IMR-90 (cell line): ENCODE data around the gene TMEM62. TPM values are rescaled to one million over a fixed set of nuclear protein-coding genes. Genes with fewer than 3 reads are reported as not detected.
A peak's percentile ranks its signal among the peaks of the same experiment; 100 is the strongest.

Experiments used
- ATAC-seq: fragments of 200-7000 bp; cut with Tn5 transposase; 2 replicates; pipeline ENCODE4 v1.9.1; 2020; ENCODE audit warnings: low read depth, mild to moderate bottlenecking, moderate library complexity
- BruUV-seq: library from RNA; stranded (reverse); fragments of 400-500 nt; replicated peaks from 2 replicates; lab custom pipeline; 2021; lab: Mats Ljungman, UMichigan
- CTCF ChIA-PET: fragments of 300-600 bp; formaldehyde crosslinking; extraction: SDS; loops from one replicate; lab custom pipeline; 2021; ENCODE audit warnings: antibody characterized with exemption; lab: Yijun Ruan, JAX
- POLR2A ChIA-PET: fragments of 300-600 bp; sonication (Branson Sonifier 250); formaldehyde crosslinking; loops from one replicate; lab custom pipeline; 2022; ENCODE audit warnings: antibody characterized with exemption; ENCODE audit not compliant: unreplicated experiment; lab: Charles Lee
- DNase-seq: peaks from one replicate; pipeline ENCODE4 v3.0.0; 2013
- H2AFZ ChIP-seq: replicated peaks from 2 replicates; pipeline ENCODE3; 2013; ENCODE audit warnings: low read length, mild to moderate bottlenecking; ENCODE audit not compliant: poor library complexity
- H2AK5ac ChIP-seq: 2 replicates; pipeline ENCODE4 v1.6.1; 2013; ENCODE audit warnings: low read depth, low read length, inconsistent platforms
- H2AK9ac ChIP-seq: replicated peaks from 2 replicates; pipeline ENCODE3; 2013; ENCODE audit warnings: mild to moderate bottlenecking, low read depth, low read length, moderate library complexity; ENCODE audit not compliant: poor library complexity
- H2BK120ac ChIP-seq: 2 replicates; pipeline ENCODE4 v1.6.1; 2013; ENCODE audit warnings: low read depth, low read length, inconsistent platforms
- H2BK15ac ChIP-seq: 3 replicates; pipeline ENCODE4 v1.6.1; 2013; ENCODE audit warnings: low read depth, low read length, inconsistent platforms
- H2BK20ac ChIP-seq: 2 replicates; pipeline ENCODE4 v1.6.1; 2013; ENCODE audit warnings: low read depth, mild to moderate bottlenecking, inconsistent platforms, low read length, moderate library complexity
- H2BK5ac ChIP-seq: 2 replicates; pipeline ENCODE4 v1.6.1; 2013; ENCODE audit warnings: mild to moderate bottlenecking, low read depth, low read length, inconsistent platforms; ENCODE audit not compliant: poor library complexity, severe bottlenecking
- H3K14ac ChIP-seq: replicated peaks from 2 replicates; pipeline ENCODE4 v1.6.1; 2013; ENCODE audit warnings: low read depth, low read length, inconsistent platforms
- H3K18ac ChIP-seq: 2 replicates; pipeline ENCODE4 v1.6.1; 2013; ENCODE audit warnings: low read depth, low read length, control low read depth
- H3K23ac ChIP-seq: 2 replicates; pipeline ENCODE4 v1.6.1; 2013; ENCODE audit warnings: low read depth, low read length, inconsistent platforms
- H3K27ac ChIP-seq: 2 replicates; pipeline ENCODE4 v1.5.1; 2013; ENCODE audit warnings: mild to moderate bottlenecking, control low read depth, low read length; ENCODE audit not compliant: insufficient read depth
- H3K27me3 ChIP-seq: 2 replicates; pipeline ENCODE4 v1.6.1; 2013; ENCODE audit warnings: low read length; ENCODE audit not compliant: control insufficient read depth, insufficient read depth
- H3K36me3 ChIP-seq: 2 replicates; pipeline ENCODE4 v1.6.1; 2013; ENCODE audit warnings: low read length, mixed read lengths; ENCODE audit not compliant: control insufficient read depth, insufficient read depth
- H3K4ac ChIP-seq: 2 replicates; pipeline ENCODE4 v1.6.1; 2013; ENCODE audit warnings: low read depth, low read length, inconsistent platforms
- H3K4me1 ChIP-seq: 2 replicates; pipeline ENCODE4 v1.6.1; 2013; ENCODE audit warnings: low read length, mixed read lengths; ENCODE audit not compliant: control insufficient read depth, insufficient read depth
- H3K4me2 ChIP-seq: 2 replicates; pipeline ENCODE4 v1.6.1; 2013; ENCODE audit warnings: low read depth, mild to moderate bottlenecking, control low read depth, low read length, moderate library complexity
- H3K4me3 ChIP-seq: 2 replicates; pipeline ENCODE4 v1.5.1; 2013; ENCODE audit warnings: low read depth, mild to moderate bottlenecking, control low read depth, low read length, moderate library complexity; ENCODE audit not compliant: insufficient read depth
- H3K56ac ChIP-seq: 2 replicates; pipeline ENCODE4 v1.6.1; 2013; ENCODE audit warnings: low read length, inconsistent platforms; ENCODE audit not compliant: insufficient read depth; ENCODE audit errors: extremely low read depth
- H3K79me1 ChIP-seq, 2 experiments: 2 replicates each; pipeline ENCODE4 v1.6.1; 2013; ENCODE audit warnings: low read length in 2 of 2, inconsistent platforms in 1 of 2, low read depth in 1 of 2
- H3K9ac ChIP-seq: 2 replicates; pipeline ENCODE4 v1.6.1; 2013; ENCODE audit warnings: low read depth, low read length, control low read depth
- H3K9me1 ChIP-seq: 2 replicates; pipeline ENCODE4 v1.6.1; 2013; ENCODE audit warnings: low read length, inconsistent platforms; ENCODE audit not compliant: insufficient read depth
- H3K9me3 ChIP-seq: 2 replicates; pipeline ENCODE4 v1.6.1; 2013; ENCODE audit warnings: low read length; ENCODE audit not compliant: control insufficient read depth, insufficient read depth
- H4K20me1 ChIP-seq: 2 replicates; pipeline ENCODE4 v1.6.1; 2013; ENCODE audit warnings: low read length, inconsistent platforms; ENCODE audit not compliant: insufficient read depth
- H4K5ac ChIP-seq: 2 replicates; pipeline ENCODE4 v1.6.1; 2013; ENCODE audit warnings: mild to moderate bottlenecking, low read depth, low read length, control low read depth
- H4K8ac ChIP-seq, 2 experiments: 2 replicates each; pipeline ENCODE4 v1.6.1; 2013; ENCODE audit warnings: low read depth in 2 of 2, low read length in 2 of 2, control low read depth in 1 of 2, inconsistent platforms in 1 of 2
- H4K91ac ChIP-seq: 2 replicates; pipeline ENCODE4 v1.6.1; 2013; ENCODE audit warnings: low read depth, low read length, inconsistent platforms; ENCODE audit not compliant: insufficient read depth
- CEBPB ChIP-seq: IDR thresholded peaks from 2 replicates; pipeline ENCODE4 v1.6.1; 2012; ENCODE audit warnings: low read depth, low read length, improper control_type of control experiment
- ELK1 ChIP-seq: fragments of 150-350 bp; IDR thresholded peaks from 2 replicates; pipeline ENCODE4 v1.6.1; 2016; ENCODE audit warnings: low read depth, mild to moderate bottlenecking, low read length, moderate library complexity, borderline replicate concordance
- RAD21 ChIP-seq: IDR thresholded peaks from 2 replicates; pipeline ENCODE4 v1.6.1; 2012; ENCODE audit warnings: low read length, improper control_type of control experiment
- WGBS, 2 experiments: methylation state at CpG; one replicate each; pipeline versions ENCODE4 v1.1.5 to v1.1.7; 2013; ENCODE audit warnings: missing lambda C conversion rate in 2 of 2; ENCODE audit not compliant: insufficient read length in 1 of 2; ENCODE audit errors: extremely low coverage in 2 of 2; 5-methylcytosine and 5-hydroxymethylcytosine counted together
- dilution Hi-C: fragments of 300-500 bp; cut with HindIII; formaldehyde crosslinking; loops from one replicate; pipeline ENCODE4 v1.14.3; 2018; ENCODE audit warnings: low sequenced_read_pairs; ENCODE audit not compliant: unreplicated experiment
- in situ Hi-C: fragments of 300-500 bp; cut with MboI; formaldehyde crosslinking; loops from 3 replicates; pipeline ENCODE4 v1.14.3; 2019; ENCODE audit warnings: low sequenced_read_pairs, inconsistent platforms, mixed read lengths
- intact Hi-C: fragments of 100-400 bp; cut with micrococcal nuclease; formaldehyde crosslinking; loops from 2 replicates; pipeline ENCODE4 v1.10.0; 2022
- polyA plus RNA-seq, 3 experiments: library from polyadenylated mRNA; depleted of rRNA; stranded (reverse); fragments of >200 nt; gene quantifications; 2 replicates each; pipeline ENCODE4 v1.2.3, GENCODE V29; 2012; ENCODE audit warnings: low replicate concordance in 1 of 3
- total RNA-seq: library from RNA; depleted of rRNA; stranded (reverse); fragments of >200 nt; gene quantifications from 2 replicates; pipeline ENCODE4 v1.2.3, GENCODE V29; 2012

TMEM62 gene
- total and polyA plus RNA-seq, 2 of the 4 experiments (the other 2 are of a cell fraction): 3.7 to 5.6 TPM

- Histone ChIP-seq H3K27me3 (no peaks in the 10 kb centered on the region), H3K4me3 (no peak overlapping the region), H3K14ac (no peak overlapping the region), H2BK15ac (no peak overlapping the region), H3K56ac (no peak overlapping the region), H4K8ac (no peak overlapping the region), H3K4ac (no peak overlapping the region), H3K4me1 (0 out of 2 replicates have a peak, but pooled peaks cover 2% of the 10 kb centered on the region), H3K9ac (no peak overlapping the region), H3K79me1 (peaks cover 22 to 53% of the 10 kb centered on the region in 2 experiments), H3K23ac (peak overlapping the region; percentile 28; the same call in 1 of the 2 replicates), H2BK120ac (no peak overlapping the region), H2AFZ (no peak overlapping the region), H4K5ac (no peak overlapping the region), H3K27ac (no peak overlapping the region), H2BK5ac (no peak overlapping the region), H2BK20ac (no peak overlapping the region), H3K4me2 (peak overlapping the region; percentile 36), H2AK5ac (no peak overlapping the region), H3K18ac (no peak overlapping the region), H2AK9ac (no peak overlapping the region), H3K36me3 (peaks cover 11% of the 10 kb centered on the region), H3K9me1 (no peaks in the 10 kb centered on the region; the same call in 1 of the 2 replicates), H4K20me1 (no peaks in the 10 kb centered on the region), H4K91ac (no peak overlapping the region), H3K9me3 (no peaks in the 10 kb centered on the region)
- ChIA-PET CTCF (interaction anchor here (1.0 kb wide), 1 partner anchor 45 kb away, joined by 3 read pairs; no protein-coding TSS in a partner anchor), POLR2A (interaction anchor here (0.7 kb wide), 1 partner anchor 37 kb away, joined by 3 read pairs; no protein-coding TSS in a partner anchor)
- BruUV-seq: no TSS peak
- no CpG with 5 or more reads among the region's 5 CpGs for WGBS, 2 experiments
- TF ChIP-seq ELK1 (no peak), RAD21 (no peak), CEBPB (no peak)
- no peak for ATAC-seq
- DNase-seq: peak; percentile 9
- dilution Hi-C loops (no loop called here), intact Hi-C loops (no loop called here), in situ Hi-C loops (no loop called here)
These were observed 29.0 kb upstream of the TMEM62 start for GRCh38 chr15:43104426-43104825.
